Naive thymus-derived CD8-positive, alpha-beta T cell (primary cell): Measurements from ENCODE around the gene PRRC1. TPM values are rescaled to one million over a fixed set of nuclear protein-coding genes. Genes with fewer than 3 reads are reported as not detected.

Experiments used
- ATAC-seq, 2 donors: fragments of 150-1000 bp; cut with Tn5 transposase in 1 of 2; sonication (Bioruptor Pico), chemical (Tn5 transposase) in 1 of 2; 1 replicate in 1 of 2; 2 replicates in 1 of 2; pipeline ENCODE4 v1.10.0; 2021; ENCODE audit warnings: mild to moderate bottlenecking in 2 of 2, moderate library complexity in 2 of 2
- POLR2A ChIA-PET: fragments of 350-600 bp; sonication (Branson Sonifier 250); formaldehyde crosslinking; loops from one replicate; lab custom pipeline; 2021; ENCODE audit warnings: antibody characterized with exemption; lab: Charles Lee
- DNase-seq, 10 donors: peaks; one replicate each; pipeline versions ENCODE4 v3.0.0 to v3.0.0-alpha.2; 2020 to 2022
- H3K27ac Mint-ChIP-seq, 10 donors: one replicate each; pipeline ENCODE4 v1.8.0; 2020 to 2022; ENCODE audit warnings: mild to moderate bottlenecking in 10 of 10, mixed read lengths in 10 of 10, moderate library complexity in 4 of 10, inconsistent platforms in 1 of 10
- H3K27me3 Mint-ChIP-seq, 5 donors: one replicate each; pipeline ENCODE4 v1.8.0; 2021 to 2022; ENCODE audit warnings: mixed read lengths in 5 of 5
- H3K36me3 Mint-ChIP-seq, 3 donors: one replicate each; pipeline ENCODE4 v1.8.0; 2020 to 2022; ENCODE audit warnings: mixed read lengths in 3 of 3, mild to moderate bottlenecking in 2 of 3, inconsistent platforms in 1 of 3
- H3K4me1 Mint-ChIP-seq, 4 donors: one replicate each; pipeline ENCODE4 v1.8.0; 2021 to 2022; ENCODE audit warnings: mixed read lengths in 4 of 4
- H3K4me3 Mint-ChIP-seq, 10 donors: one replicate each; pipeline ENCODE4 v1.8.0; 2020 to 2022; ENCODE audit warnings: mild to moderate bottlenecking in 10 of 10, mixed read lengths in 10 of 10, moderate library complexity in 6 of 10, inconsistent platforms in 1 of 10
- H3K9me3 Mint-ChIP-seq, 9 donors: one replicate each; pipeline ENCODE4 v1.8.0; 2020 to 2022; ENCODE audit warnings: mixed read lengths in 9 of 9, mild to moderate bottlenecking in 3 of 9, inconsistent platforms in 1 of 9, moderate library complexity in 1 of 9
- polyA plus RNA-seq, 3 donors: library from polyadenylated mRNA; unstranded; fragments of 300-500 nt; fragmentation: Illumina TruSeq; gene quantifications; one replicate each; pipeline ENCODE4 v1.2.3, GENCODE V29; 2021
- total RNA-seq, 8 experiments: library from RNA in 2 of 8; stranded (reverse) in 2 of 8; gene quantifications; one replicate each; pipeline ENCODE4 v1.2.3 and lab custom pipeline; 2021 to 2026

The PRRC1 gene
- total RNA-seq (10 to 100 TPM; 44.9 to 45.6 TPM), polyA plus RNA-seq (10 to 100 TPM; 28.7 to 39.6 (median 32.8) TPM), total RNA-seq (lab: John Stamatoyannopoulos, UW) (21.7 to 63.5 (median 50.3) reads per million in 6 experiments)

DNA sequence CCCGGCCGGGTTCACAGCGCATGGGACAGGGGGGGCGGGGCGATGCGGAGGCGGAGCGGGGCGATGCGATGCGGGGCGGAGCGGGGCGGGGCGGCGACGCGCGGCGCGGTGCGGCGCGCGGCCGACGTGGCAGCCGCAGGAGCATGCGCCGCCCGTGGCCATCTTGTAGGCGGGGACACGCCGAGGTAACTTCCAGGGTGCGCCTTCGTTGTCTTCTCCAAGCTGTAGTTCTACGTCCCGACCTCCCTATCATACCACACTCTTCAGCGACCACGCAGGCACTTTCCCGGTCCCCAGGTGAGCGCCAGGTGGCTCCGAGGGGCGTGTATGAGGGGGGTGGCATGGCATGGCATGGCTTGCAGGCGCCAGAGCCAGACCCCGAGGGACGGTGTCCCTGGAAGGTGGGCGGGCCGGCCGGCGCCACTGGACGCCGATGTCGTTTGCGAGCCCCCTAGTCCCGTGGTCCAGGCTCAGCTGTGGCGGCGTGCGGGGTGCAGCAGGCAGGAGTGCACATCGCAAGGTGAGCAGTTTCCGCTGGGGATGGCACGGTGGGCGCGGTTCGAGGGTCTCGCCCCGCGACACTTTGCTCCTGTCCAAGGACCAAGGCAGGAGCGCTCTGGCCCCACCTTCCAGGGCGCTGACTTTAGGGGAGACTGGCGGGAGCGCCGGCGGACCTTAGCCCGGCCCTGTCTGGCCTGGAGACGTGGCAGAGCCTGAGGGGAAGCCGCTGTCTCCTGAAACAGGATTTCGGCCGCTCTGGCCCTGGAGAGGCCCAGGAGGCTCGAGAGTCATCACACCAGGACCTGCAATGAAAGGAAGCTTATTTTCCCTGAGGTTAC is at the start of gene PRRC1:
PRRC1 (plus strand) TSS at position 161 of the 839 bp plus-strand sequence. CDS start 5,840 bp downstream, outside the sequence.
- Mint-ChIP-seq H3K27ac (peak within 1 kb of the TSS; percentile 66 to 93 (median 87)), H3K9me3 (peaks cover 3 to 17% (median 12%) of the 10 kb centered on the region in 9 donors), H3K27me3 (peaks cover 1 to 4% (median 4%) of the 10 kb centered on the region in 5 donors), H3K4me3 (peak within 1 kb of the TSS; percentile 80 to 93 (median 90)), H3K36me3 (peaks cover 19 to 24% (median 22%) of the 10 kb centered on the region in 3 donors), H3K4me1 (peaks cover 27 to 44% (median 42%) of the 10 kb centered on the region in 4 donors)
- POLR2A ChIA-PET, result interaction anchor here (0.6 kb wide), 1 partner anchor 1577 kb away, joined by 3 read pairs; the partner anchor contains the start of gene ISOC1
- ATAC-seq (peak; percentile 95 to 96), DNase-seq (peak; percentile 64 to 84 (median 76))

DNA sequence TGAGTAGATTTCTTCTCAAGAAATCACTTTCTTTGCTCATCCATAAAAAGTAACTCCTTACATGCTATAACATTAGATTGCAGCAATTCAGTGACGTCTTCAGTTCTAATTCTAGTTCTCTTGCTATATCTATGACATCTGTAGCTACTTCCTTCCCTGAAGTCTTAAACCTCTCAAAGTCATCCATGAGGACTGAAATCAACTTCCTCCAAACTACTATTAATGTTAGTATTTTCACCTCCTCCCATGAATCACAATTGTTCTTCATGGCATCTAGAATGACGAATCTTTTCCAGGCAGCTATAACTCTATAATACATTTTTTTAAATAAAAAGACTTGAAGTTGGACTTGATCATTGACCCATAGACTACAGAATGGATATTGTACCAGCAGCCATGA is 46.2 kb upstream of the PRRC1 start:
- Mint-ChIP-seq H3K4me3 (no peak overlapping the region), H3K9me3 (no peaks in the 10 kb centered on the region), H3K36me3 (no peaks in the 10 kb centered on the region), H3K4me1 (no peaks in the 10 kb centered on the region), H3K27ac (no peak overlapping the region), H3K27me3 (peaks cover 5 to 14% (median 11%) of the 10 kb centered on the region in 5 donors)
- ATAC-seq (no peak), DNase-seq (no peak)
- POLR2A ChIA-PET, result no interaction called here

DNA sequence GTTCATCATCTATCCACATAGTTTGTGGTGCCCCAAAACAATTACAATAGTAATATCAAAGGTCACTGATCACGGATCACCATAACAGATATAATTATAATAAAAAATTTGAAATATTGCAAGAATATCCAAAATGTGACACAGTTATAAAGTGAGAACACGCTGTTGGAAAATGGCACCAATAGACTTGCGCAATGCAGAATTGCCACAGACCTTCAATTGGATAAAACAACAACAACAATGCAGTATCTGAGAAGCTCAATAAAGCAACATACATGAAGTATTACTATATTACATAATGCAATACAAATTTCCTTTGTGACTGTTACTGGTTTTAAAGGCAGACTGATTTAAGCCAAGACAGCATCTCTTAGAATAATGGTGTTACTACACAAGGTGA is 44.7 kb upstream of the PRRC1 start:
- no peak for DNase-seq
- H3K4me3 Mint-ChIP-seq, result no peak overlapping the region
- peaks cover 4 to 16% (median 13%) of the 10 kb centered on the region in 5 donors for H3K27me3 Mint-ChIP-seq
- peaks cover 0 to 2% (median 0%) of the 10 kb centered on the region in 9 donors for H3K9me3 Mint-ChIP-seq
- H3K4me1 Mint-ChIP-seq, result no peaks in the 10 kb centered on the region
- H3K36me3 Mint-ChIP-seq, result no peaks in the 10 kb centered on the region
- no peak for ATAC-seq
- POLR2A ChIA-PET, result no interaction called here
- no peak overlapping the region for H3K27ac Mint-ChIP-seq

- Mint-ChIP-seq H3K9me3 (no peaks in the 10 kb centered on the region), H3K27ac (no peak overlapping the region), H3K27me3 (peaks cover 4 to 22% (median 15%) of the 10 kb centered on the region in 5 donors), H3K4me3 (no peak overlapping the region), H3K4me1 (no peaks in the 10 kb centered on the region), H3K36me3 (no peaks in the 10 kb centered on the region)
- POLR2A ChIA-PET, result no interaction called here
- ATAC-seq (no peak), DNase-seq (no peak)
Measured at GRCh38 chr5:127486471-127486870, 31.0 kb upstream of the PRRC1 start.

DNA sequence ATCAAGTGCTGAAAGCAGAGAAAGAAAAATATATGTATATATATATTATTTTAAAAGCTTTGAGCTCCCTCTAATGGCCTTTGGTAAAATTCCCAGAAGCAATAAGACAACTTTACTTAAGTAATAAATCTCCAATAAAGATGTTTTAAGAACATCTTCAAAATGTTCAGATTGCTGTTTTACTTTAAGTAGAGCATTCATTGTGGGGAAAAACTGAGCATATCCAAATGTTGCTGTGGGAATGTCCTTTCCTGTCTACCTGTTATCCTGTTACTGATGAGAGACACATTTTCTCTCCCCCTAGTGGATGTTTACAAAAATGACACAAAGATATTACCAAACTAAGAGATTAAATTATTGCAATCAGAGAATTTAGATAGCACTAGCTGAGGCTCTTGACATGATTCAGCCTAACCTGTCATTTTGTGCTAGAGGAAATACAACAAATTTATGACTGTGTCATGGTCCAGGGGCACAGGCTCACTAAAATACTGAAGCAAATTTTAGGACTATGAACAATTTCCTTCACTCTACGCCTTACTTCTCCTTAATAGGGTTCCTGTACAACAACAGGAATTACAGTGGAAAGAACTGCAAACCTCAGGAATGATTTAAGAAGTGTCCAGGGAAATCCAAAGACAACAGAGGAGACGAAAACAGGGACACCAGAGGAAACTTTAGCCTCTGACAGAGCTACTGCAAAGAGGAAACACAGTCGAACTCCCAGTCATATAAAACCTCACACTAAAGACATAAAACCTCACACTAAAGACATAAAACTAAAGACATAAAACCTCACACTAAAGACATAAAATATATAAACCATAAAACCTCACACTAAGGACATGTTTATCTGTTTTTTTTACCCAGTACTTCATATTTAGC is 24.3 kb upstream of the PRRC1 start:
- Mint-ChIP-seq H3K4me1 (no peaks in the 10 kb centered on the region), H3K4me3 (no peak overlapping the region), H3K36me3 (no peaks in the 10 kb centered on the region), H3K27me3 (peaks cover 10 to 34% (median 18%) of the 10 kb centered on the region in 5 donors), H3K27ac (no peak overlapping the region), H3K9me3 (no peaks in the 10 kb centered on the region)
- peak in 3 of 10 donors; percentile 56 to 60 (median 59) for DNase-seq
- ATAC-seq, result peak; percentile 62 to 64
- POLR2A ChIA-PET, result no interaction called here

- no peaks in the 10 kb centered on the region for H3K9me3 Mint-ChIP-seq
- POLR2A ChIA-PET, result no interaction called here
- no peak overlapping the region for H3K4me3 Mint-ChIP-seq
- H3K27ac Mint-ChIP-seq, result no peak overlapping the region
- H3K36me3 Mint-ChIP-seq, result no peaks in the 10 kb centered on the region
- DNase-seq (no peak), ATAC-seq (no peak)
- peaks cover 0 to 15% (median 7%) of the 10 kb centered on the region in 5 donors for H3K27me3 Mint-ChIP-seq
- H3K4me1 Mint-ChIP-seq, result no peaks in the 10 kb centered on the region
Measured at GRCh38 chr5:127498548-127498947, 18.9 kb upstream of the PRRC1 start.

- Mint-ChIP-seq H3K4me3 (no peak overlapping the region), H3K27ac (no peak overlapping the region), H3K36me3 (no peaks in the 10 kb centered on the region), H3K9me3 (no peaks in the 10 kb centered on the region), H3K4me1 (no peaks in the 10 kb centered on the region), H3K27me3 (peaks cover 0 to 3% (median 2%) of the 10 kb centered on the region in 5 donors)
- no peak for ATAC-seq
- POLR2A ChIA-PET, result no interaction called here
- no peak for DNase-seq
Measured at GRCh38 chr5:127505905-127506304, 11.5 kb upstream of the PRRC1 start.

DNA sequence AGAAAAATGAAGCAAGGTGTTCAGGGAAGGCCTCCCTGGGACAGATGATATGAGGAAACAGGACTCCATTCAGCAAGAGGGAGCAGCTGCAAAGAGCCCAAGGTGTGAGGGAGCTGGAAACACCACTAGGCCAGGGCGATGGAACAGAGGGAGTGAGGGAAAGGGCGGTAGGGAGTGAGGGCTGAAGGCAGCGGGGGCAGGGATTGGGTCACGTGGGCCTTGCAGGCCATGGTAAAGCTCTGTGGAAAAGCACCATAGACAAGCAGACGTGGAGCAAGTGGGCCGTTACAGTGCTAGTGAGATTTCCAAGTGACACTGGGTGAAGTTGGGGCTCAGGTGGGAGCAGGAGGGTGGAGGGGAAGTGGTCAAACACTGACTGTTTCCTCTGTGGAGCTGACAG is 10.8 kb upstream of the PRRC1 start:
- H3K27ac Mint-ChIP-seq, result no peak overlapping the region
- no peak for ATAC-seq
- no peaks in the 10 kb centered on the region for H3K4me1 Mint-ChIP-seq
- DNase-seq, result no peak
- no peak overlapping the region for H3K4me3 Mint-ChIP-seq
- no peaks in the 10 kb centered on the region for H3K9me3 Mint-ChIP-seq
- H3K36me3 Mint-ChIP-seq, result no peaks in the 10 kb centered on the region
- H3K27me3 Mint-ChIP-seq, result peaks cover 4 to 9% (median 8%) of the 10 kb centered on the region in 5 donors
- POLR2A ChIA-PET, result no interaction called here

GRCh38 chr5:127508644-127509373 is 8.6 kb upstream of the PRRC1 start:
- ATAC-seq (no peak), DNase-seq (no peak)
- Mint-ChIP-seq H3K4me1 (no peaks in the 10 kb centered on the region), H3K27ac (no peak overlapping the region), H3K9me3 (no peaks in the 10 kb centered on the region), H3K27me3 (peaks cover 10 to 23% (median 17%) of the 10 kb centered on the region in 5 donors), H3K36me3 (no peaks in the 10 kb centered on the region), H3K4me3 (no peak overlapping the region)
- POLR2A ChIA-PET, result no interaction called here

- no peaks in the 10 kb centered on the region for H3K9me3 Mint-ChIP-seq
- H3K4me1 Mint-ChIP-seq, result peaks cover 4 to 9% (median 8%) of the 10 kb centered on the region in 4 donors
- no peak for DNase-seq
- POLR2A ChIA-PET, result no interaction called here
- no peaks in the 10 kb centered on the region for H3K36me3 Mint-ChIP-seq
- ATAC-seq, result no peak
- no peak overlapping the region for H3K27ac Mint-ChIP-seq
- no peak overlapping the region for H3K4me3 Mint-ChIP-seq
- H3K27me3 Mint-ChIP-seq, result peaks cover 11 to 23% (median 20%) of the 10 kb centered on the region in 5 donors
Measured at GRCh38 chr5:127513408-127513970, 4.0 kb upstream of the PRRC1 start.

GRCh38 chr5:127514816-127515215 is 2.6 kb upstream of the PRRC1 start:
- Mint-ChIP-seq H3K27ac (no peak overlapping the region), H3K9me3 (no peaks in the 10 kb centered on the region), H3K27me3 (peaks cover 11 to 23% (median 17%) of the 10 kb centered on the region in 5 donors), H3K4me1 (peaks cover 11 to 22% (median 21%) of the 10 kb centered on the region in 4 donors), H3K36me3 (peaks cover 0 to 5% (median 1%) of the 10 kb centered on the region in 3 donors), H3K4me3 (peak overlapping the region in 1 of 10 donors; percentile 23)
- ATAC-seq, result no peak
- no peak for DNase-seq
- POLR2A ChIA-PET, result no interaction called here
